SJCRH30 (cell line): ENCODE data around the gene PLA2G2D. TPM values are rescaled to one million over a fixed set of nuclear protein-coding genes. Genes with fewer than 3 reads are reported as not detected.
"Not testable (repeated sequence)": the region's sequence is repeated elsewhere in the genome, so short reads cannot be mapped to it uniquely, and the experiment has no call there.

ENCODE experiments used
- DNase-seq, 2 experiments: peaks; one replicate each; pipeline ENCODE4 v3.0.0-alpha.2; 2015 to 2020
- H3K27ac ChIP-seq: fragments of 250-450 bp; sonication (Bioruptor Pico); 2 replicates; pipeline ENCODE4 v1.5.1; 2020; ENCODE audit warnings: mild to moderate bottlenecking, moderate library complexity
- H3K27me3 ChIP-seq: fragments of 250-450 bp; sonication (Bioruptor Pico); 2 replicates; pipeline ENCODE4 v1.5.1; 2020; ENCODE audit warnings: mild to moderate bottlenecking, moderate library complexity
- H3K36me3 ChIP-seq: fragments of 250-450 bp; sonication (Bioruptor Pico); 2 replicates; pipeline ENCODE4 v1.5.1; 2020; ENCODE audit warnings: mild to moderate bottlenecking, moderate library complexity
- H3K4me1 ChIP-seq: fragments of 250-450 bp; sonication (Bioruptor Pico); 2 replicates; pipeline ENCODE4 v1.5.1; 2020; ENCODE audit warnings: mild to moderate bottlenecking, moderate library complexity
- H3K4me3 ChIP-seq: fragments of 250-450 bp; sonication (Bioruptor Pico); 2 replicates; pipeline ENCODE4 v1.5.1; 2020; ENCODE audit warnings: mild to moderate bottlenecking, moderate library complexity
- H3K9me3 ChIP-seq: fragments of 250-450 bp; sonication (Bioruptor Pico); replicated peaks from 2 replicates; pipeline ENCODE4 v1.5.1; 2020; ENCODE audit warnings: mild to moderate bottlenecking, moderate library complexity
- total RNA-seq: library from RNA; depleted of rRNA; stranded (reverse); fragments of >200 nt; shearing (Covaris generic); gene quantifications from 2 replicates; pipeline ENCODE4 v1.2.3, GENCODE V29; 2014

Gene PLA2G2D
- total RNA-seq, 1 experiment from 2014 or later = not detected

- no peak for DNase-seq
- no peaks in the 10 kb centered on the region for H3K36me3 ChIP-seq
These were observed 17.7 kb upstream of the PLA2G2D start for GRCh38 chr1:20137055-20137454.

GRCh38 chr1:20136249-20136648, 16.9 kb upstream of the PLA2G2D start:
- Histone ChIP-seq H3K9me3 (no peaks in the 10 kb centered on the region), H3K4me3 (no peak overlapping the region), H3K27me3 (no peaks in the 10 kb centered on the region), H3K4me1 (no peaks in the 10 kb centered on the region), H3K36me3 (no peaks in the 10 kb centered on the region), H3K27ac (no peak overlapping the region)
- no peak for DNase-seq

More at GRCh38 chr1:20137055-20137454, 17.7 kb upstream of the PLA2G2D start:
- Histone ChIP-seq H3K4me1 (no peaks in the 10 kb centered on the region), H3K4me3 (no peak overlapping the region), H3K27ac (no peak overlapping the region), H3K27me3 (no peaks in the 10 kb centered on the region), H3K9me3 (no peaks in the 10 kb centered on the region)

GRCh38 chr1:20134995-20135394, 15.7 kb upstream of the PLA2G2D start:
- Histone ChIP-seq H3K36me3 (no peaks in the 10 kb centered on the region), H3K4me3 (no peak overlapping the region), H3K27ac (no peak overlapping the region), H3K9me3 (no peaks in the 10 kb centered on the region), H3K4me1 (no peaks in the 10 kb centered on the region), H3K27me3 (no peaks in the 10 kb centered on the region)
- DNase-seq = no peak

- not testable (repeated sequence) for H3K4me1 ChIP-seq, H3K9me3 ChIP-seq, DNase-seq, H3K27ac ChIP-seq, H3K36me3 ChIP-seq, H3K27me3 ChIP-seq, H3K4me3 ChIP-seq
These were observed 11.2 kb upstream of the PLA2G2D start for GRCh38 chr1:20130518-20130917.

- Histone ChIP-seq H3K36me3 (no peaks in the 10 kb centered on the region), H3K27me3 (no peaks in the 10 kb centered on the region; the same call in 1 of the 2 replicates), H3K4me1 (no peaks in the 10 kb centered on the region; the same call in 1 of the 2 replicates), H3K9me3 (0 out of 2 replicates have a peak, but pooled peaks cover 2% of the 10 kb centered on the region), H3K4me3 (no peak overlapping the region), H3K27ac (no peak overlapping the region)
- no peak for DNase-seq
These were observed 7.6 kb upstream of the PLA2G2D start for GRCh38 chr1:20126806-20127440.

- Histone ChIP-seq H3K27me3 (peaks cover 1% of the 10 kb centered on the region; the same call in 1 of the 2 replicates), H3K27ac (no peak overlapping the region), H3K4me3 (no peak overlapping the region), H3K9me3 (0 out of 2 replicates have a peak, but pooled peaks cover 2% of the 10 kb centered on the region), H3K4me1 (no peaks in the 10 kb centered on the region; the same call in 1 of the 2 replicates), H3K36me3 (no peaks in the 10 kb centered on the region)
- DNase-seq = no peak
These were observed 6.9 kb upstream of the PLA2G2D start for GRCh38 chr1:20126041-20126805.

- Histone ChIP-seq H3K27ac (no peak overlapping the region), H3K4me1 (no peaks in the 10 kb centered on the region; the same call in 1 of the 2 replicates), H3K4me3 (no peak overlapping the region), H3K27me3 (peaks cover 4% of the 10 kb centered on the region; the same call in 1 of the 2 replicates), H3K36me3 (no peaks in the 10 kb centered on the region), H3K9me3 (0 out of 2 replicates have a peak, but pooled peaks cover 2% of the 10 kb centered on the region)
- DNase-seq = no peak
These were observed 5.8 kb upstream of the PLA2G2D start for GRCh38 chr1:20125100-20125499.

GRCh38 chr1:20124456-20125057, 5.2 kb upstream of the PLA2G2D start:
- Histone ChIP-seq H3K36me3 (no peaks in the 10 kb centered on the region), H3K27me3 (peaks cover 4% of the 10 kb centered on the region; the same call in 1 of the 2 replicates), H3K4me3 (no peak overlapping the region), H3K27ac (no peak overlapping the region), H3K4me1 (no peaks in the 10 kb centered on the region; the same call in 1 of the 2 replicates), H3K9me3 (0 out of 2 replicates have a peak, but pooled peaks cover 2% of the 10 kb centered on the region)
- peak; percentile 45 to 61 for DNase-seq

- Histone ChIP-seq H3K4me3 (no peak overlapping the region), H3K27me3 (peaks cover 4% of the 10 kb centered on the region; the same call in 1 of the 2 replicates), H3K4me1 (no peaks in the 10 kb centered on the region; the same call in 1 of the 2 replicates), H3K9me3 (0 out of 2 replicates have a peak, but pooled peaks cover 2% of the 10 kb centered on the region), H3K36me3 (no peaks in the 10 kb centered on the region), H3K27ac (no peak overlapping the region)
- no peak for DNase-seq
These were observed 4.6 kb upstream of the PLA2G2D start for GRCh38 chr1:20123722-20124455.

- Histone ChIP-seq H3K4me1 (no peaks in the 10 kb centered on the region; the same call in 1 of the 2 replicates), H3K4me3 (no peak overlapping the region), H3K36me3 (no peaks in the 10 kb centered on the region), H3K9me3 (no peaks in the 10 kb centered on the region), H3K27me3 (peaks cover 4% of the 10 kb centered on the region; the same call in 1 of the 2 replicates), H3K27ac (no peak overlapping the region)
- DNase-seq = no peak
These were observed 1.5 kb upstream of the PLA2G2D start for GRCh38 chr1:20120796-20121195.

GRCh38 chr1:20117236-20117635, 2.1 kb downstream of the PLA2G2D start:
- DNase-seq = no peak
- Histone ChIP-seq H3K27me3 (peaks cover 4% of the 10 kb centered on the region; the same call in 1 of the 2 replicates), H3K4me3 (no peak overlapping the region), H3K36me3 (no peaks in the 10 kb centered on the region), H3K9me3 (no peaks in the 10 kb centered on the region), H3K27ac (no peak overlapping the region), H3K4me1 (no peaks in the 10 kb centered on the region)

- Histone ChIP-seq H3K4me3 (no peak overlapping the region), H3K36me3 (no peaks in the 10 kb centered on the region), H3K4me1 (no peaks in the 10 kb centered on the region), H3K27ac (no peak overlapping the region), H3K27me3 (no peaks in the 10 kb centered on the region; the same call in 1 of the 2 replicates), H3K9me3 (no peaks in the 10 kb centered on the region)
- DNase-seq = no peak
These were observed 3.4 kb downstream of the PLA2G2D start for GRCh38 chr1:20115916-20116315.

GRCh38 chr1:20115479-20115878, 3.9 kb downstream of the PLA2G2D start:
- H3K27me3 ChIP-seq = no peaks in the 10 kb centered on the region
- no peak overlapping the region for H3K4me3 ChIP-seq
- H3K4me1 ChIP-seq = no peaks in the 10 kb centered on the region
- no peaks in the 10 kb centered on the region for H3K9me3 ChIP-seq
- H3K27ac ChIP-seq = no peak overlapping the region
- DNase-seq = no peak
- no peaks in the 10 kb centered on the region for H3K36me3 ChIP-seq

- Histone ChIP-seq H3K27me3 (no peaks in the 10 kb centered on the region), H3K27ac (no peak overlapping the region), H3K9me3 (no peaks in the 10 kb centered on the region), H3K4me1 (no peaks in the 10 kb centered on the region), H3K36me3 (no peaks in the 10 kb centered on the region), H3K4me3 (no peak overlapping the region)
- no peak for DNase-seq
These were observed 5.2 kb downstream of the PLA2G2D start for GRCh38 chr1:20114021-20114648.
